Skeletal muscle satellite cell (primary cell): ENCODE results near the gene AGTR1. TPM values are rescaled to one million over a fixed set of nuclear protein-coding genes. Genes with fewer than 3 reads are reported as not detected.
A peak's percentile ranks its signal among the peaks of the same experiment; 100 is the strongest.

ENCODE experiments used
- H3K27me3 ChIP-seq: 2 replicates; pipeline ENCODE4 v1.7.0; 2013; ENCODE audit warnings: low read length; ENCODE audit not compliant: control insufficient read depth, insufficient read depth
- H3K36me3 ChIP-seq: 2 replicates; pipeline ENCODE4 v1.7.0; 2013; ENCODE audit warnings: mild to moderate bottlenecking, control low read depth, low read length; ENCODE audit not compliant: insufficient read depth
- H3K4me1 ChIP-seq: 2 replicates; pipeline ENCODE4 v1.7.0; 2013; ENCODE audit warnings: low read length; ENCODE audit not compliant: control insufficient read depth, insufficient read depth
- H3K4me2 ChIP-seq: 2 replicates; pipeline ENCODE4 v1.7.0; 2013; ENCODE audit warnings: mild to moderate bottlenecking, low read length
- H3K4me3 ChIP-seq: 2 replicates; pipeline ENCODE4 v1.7.0; 2013; ENCODE audit warnings: low read length
- H3K9ac ChIP-seq: 2 replicates; pipeline ENCODE4 v1.7.0; 2013; ENCODE audit warnings: mild to moderate bottlenecking, low read depth, low read length, moderate library complexity
- H3K9me3 ChIP-seq: replicated peaks from 2 replicates; pipeline ENCODE4 v1.7.0; 2013; ENCODE audit warnings: mild to moderate bottlenecking, control low read depth, low read length
- total RNA-seq: library from RNA; depleted of rRNA; stranded (reverse); fragments of >200 nt; gene quantifications from 2 replicates; pipeline ENCODE4 v1.2.3, GENCODE V29; 2012; rRNA removed

AGTR1 gene
- total RNA-seq, result 4.6 and 7.6 TPM in 2 replicates

DNA sequence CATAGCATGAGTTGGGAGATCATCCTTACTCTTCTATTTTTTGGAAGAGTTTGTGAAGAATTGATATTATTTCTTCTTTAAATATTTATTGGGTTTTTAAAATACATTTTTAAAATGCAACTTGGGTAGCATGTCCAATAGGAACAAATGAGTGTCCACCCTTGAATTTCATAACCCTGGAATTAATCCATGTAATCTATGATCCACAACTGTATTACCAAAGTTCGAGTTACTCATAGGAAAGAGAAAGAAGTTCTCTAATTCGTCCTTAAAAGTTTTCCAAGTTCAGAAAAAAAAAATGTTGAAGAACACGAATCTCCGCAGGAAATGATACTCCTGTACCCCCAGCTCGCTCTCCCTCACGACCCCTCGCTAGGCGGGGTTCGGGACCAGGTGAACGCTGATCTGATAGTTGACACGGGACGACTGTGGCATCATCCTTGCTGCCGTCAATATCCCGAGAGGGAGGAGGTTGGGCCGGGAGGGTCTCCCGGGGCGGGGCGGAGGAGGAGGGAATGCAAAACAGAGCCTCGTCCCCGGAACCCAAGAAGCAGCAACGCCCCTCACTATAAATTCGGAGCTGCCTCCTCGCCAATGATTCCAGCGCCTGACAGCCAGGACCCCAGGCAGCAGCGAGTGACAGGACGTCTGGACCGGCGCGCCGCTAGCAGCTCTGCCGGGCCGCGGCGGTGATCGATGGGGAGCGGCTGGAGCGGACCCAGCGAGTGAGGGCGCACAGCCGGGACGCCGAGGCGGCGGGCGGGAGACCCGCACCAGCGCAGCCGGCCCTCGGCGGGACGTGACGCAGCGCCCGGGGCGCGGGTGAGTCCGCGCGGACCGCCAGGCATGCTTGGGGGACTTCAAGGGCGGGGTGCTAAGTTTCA lies at the start of gene AGTR1:
TSS of gene AGTR1 (plus strand) at position 598 of the 884 bp plus-strand sequence. CDS start 43,133 bp downstream, outside the sequence.
- Histone ChIP-seq H3K4me2 (peak within 1 kb of the TSS; percentile 94), H3K27me3 (no peaks in the 10 kb centered on the region), H3K9ac (peak within 1 kb of the TSS; percentile 87), H3K9me3 (no peaks in the 10 kb centered on the region), H3K4me3 (peak within 1 kb of the TSS; percentile 90), H3K4me1 (peaks cover 21% of the 10 kb centered on the region), H3K36me3 (no peaks in the 10 kb centered on the region)

DNA sequence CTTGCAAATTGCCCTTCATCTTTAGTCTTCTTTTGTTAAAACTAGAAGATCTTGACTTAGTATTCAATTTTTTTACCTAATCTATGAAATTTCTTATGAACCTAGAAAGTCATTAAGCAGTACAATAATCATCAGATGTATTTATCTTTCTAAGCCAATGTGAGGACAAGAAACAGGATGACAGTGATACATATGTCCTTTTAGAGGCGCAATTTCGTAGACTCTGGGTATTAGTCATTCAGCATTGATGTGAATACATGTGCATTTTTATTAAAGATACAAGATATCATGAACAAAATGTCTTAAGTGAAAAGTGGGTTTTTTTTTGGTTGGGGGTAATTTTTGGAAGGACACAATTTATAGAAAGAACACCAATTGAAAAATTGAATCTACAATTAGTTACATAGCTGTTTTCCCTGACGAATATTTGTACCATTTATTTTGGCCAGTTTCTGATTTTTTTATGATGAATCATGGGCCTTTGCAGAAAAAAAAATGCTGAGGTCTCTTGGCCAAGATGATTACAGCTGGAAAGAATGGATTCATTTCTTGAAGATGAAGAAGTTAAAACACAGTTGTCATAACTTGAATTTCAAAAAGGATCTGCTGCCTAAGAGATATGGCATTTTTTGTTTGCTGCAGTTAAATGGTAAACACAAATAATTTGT lies 48.9 kb upstream of the AGTR1 start:
- peaks cover 37% of the 10 kb centered on the region for H3K4me1 ChIP-seq
- no peaks in the 10 kb centered on the region for H3K27me3 ChIP-seq
- no peaks in the 10 kb centered on the region for H3K36me3 ChIP-seq
- peak overlapping the region; percentile 55 for H3K9ac ChIP-seq
- H3K9me3 ChIP-seq, result no peaks in the 10 kb centered on the region
- H3K4me3 ChIP-seq, result peak overlapping the region; percentile 13
- peak overlapping the region; percentile 67 for H3K4me2 ChIP-seq

DNA sequence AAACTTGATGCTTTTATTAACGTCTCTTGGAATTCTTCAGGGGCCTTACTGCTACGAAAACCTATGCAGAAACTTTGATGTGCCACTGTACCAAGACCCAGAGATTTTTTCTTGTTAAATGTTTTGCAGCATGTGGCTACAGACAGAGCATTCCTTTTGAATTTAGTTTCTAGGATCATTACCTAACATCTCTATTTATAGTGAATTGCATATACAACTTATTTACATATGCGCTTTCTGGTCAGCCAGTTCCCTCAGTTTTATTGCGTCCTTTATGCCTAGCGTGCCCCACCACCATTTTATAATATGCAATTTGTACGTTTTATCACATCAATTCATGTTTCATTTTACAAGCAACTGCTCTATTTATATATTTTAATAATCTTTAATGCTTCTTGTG lies 46.2 kb upstream of the AGTR1 start:
- H3K36me3 ChIP-seq, result no peaks in the 10 kb centered on the region

DNA sequence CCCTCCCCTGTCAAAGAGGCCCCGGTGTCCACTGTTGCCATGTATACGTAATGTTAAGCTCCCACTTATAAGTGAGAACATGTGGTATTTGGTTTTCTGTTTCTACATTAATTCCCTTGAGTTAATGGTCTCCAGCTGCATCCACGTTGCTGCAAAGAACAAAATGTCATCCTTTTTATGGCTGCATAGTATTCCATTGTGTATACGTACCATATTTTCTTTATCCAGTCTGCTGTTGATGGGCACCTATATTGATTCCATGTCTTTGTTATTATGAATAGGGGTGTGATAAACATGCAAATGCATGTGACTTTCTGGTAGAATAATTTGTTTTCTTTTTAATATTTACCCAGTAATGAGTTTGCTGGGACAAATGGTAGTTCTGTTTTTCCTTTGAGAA lies 43.3 kb upstream of the AGTR1 start:
- Histone ChIP-seq H3K4me3 (no peak overlapping the region), H3K9ac (no peak overlapping the region), H3K36me3 (no peaks in the 10 kb centered on the region), H3K27me3 (no peaks in the 10 kb centered on the region), H3K4me2 (no peak overlapping the region), H3K4me1 (peaks cover 7% of the 10 kb centered on the region), H3K9me3 (no peaks in the 10 kb centered on the region)

More for the DNA sequence above, 46.2 kb upstream of the AGTR1 start:
- Histone ChIP-seq H3K9ac (no peak overlapping the region), H3K9me3 (no peaks in the 10 kb centered on the region), H3K4me1 (peaks cover 27% of the 10 kb centered on the region), H3K4me2 (no peak overlapping the region), H3K27me3 (no peaks in the 10 kb centered on the region), H3K4me3 (no peak overlapping the region)

DNA sequence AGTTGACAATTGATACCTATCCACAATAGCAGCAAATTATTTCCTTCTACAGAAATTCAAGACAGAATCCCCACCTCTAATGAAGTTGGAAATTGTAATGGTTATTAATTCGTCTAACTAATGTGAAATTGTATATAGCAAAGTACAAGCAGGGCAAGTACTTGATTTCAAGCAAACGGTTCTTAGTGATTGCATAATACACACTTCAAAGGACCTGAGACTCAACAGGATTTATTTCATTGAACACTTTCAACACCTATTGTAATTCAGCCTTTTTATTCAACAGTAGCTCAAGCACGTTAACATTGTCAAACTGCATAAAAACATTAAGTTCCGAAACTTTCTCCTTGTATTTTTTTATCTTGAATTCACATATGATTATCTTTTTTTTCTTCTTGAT lies 40.2 kb upstream of the AGTR1 start:
- no peak overlapping the region for H3K9ac ChIP-seq
- H3K36me3 ChIP-seq, result no peaks in the 10 kb centered on the region
- H3K4me2 ChIP-seq, result no peak overlapping the region
- H3K4me3 ChIP-seq, result no peak overlapping the region
- H3K4me1 ChIP-seq, result no peaks in the 10 kb centered on the region
- H3K27me3 ChIP-seq, result no peaks in the 10 kb centered on the region
- H3K9me3 ChIP-seq, result no peaks in the 10 kb centered on the region

DNA sequence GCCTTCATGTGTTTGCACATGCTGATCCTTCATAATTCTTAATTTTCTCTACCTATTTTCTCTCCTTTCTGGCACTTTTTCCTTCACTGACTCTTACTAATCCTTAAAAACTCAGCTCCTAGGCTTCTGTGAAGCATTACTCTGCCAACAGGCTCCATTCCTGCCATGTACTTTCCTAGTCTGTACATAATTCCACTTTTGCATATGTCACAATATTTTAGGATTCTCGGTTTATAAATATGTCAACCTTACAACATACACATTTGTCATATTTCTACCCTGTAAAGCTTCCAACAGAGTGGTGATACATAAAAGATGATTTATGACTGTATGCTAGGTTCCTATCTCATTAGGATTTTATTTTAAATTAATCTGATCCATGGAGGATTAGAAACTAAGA lies 38.2 kb upstream of the AGTR1 start:
- Histone ChIP-seq H3K4me2 (no peak overlapping the region), H3K36me3 (no peaks in the 10 kb centered on the region), H3K9me3 (no peaks in the 10 kb centered on the region), H3K27me3 (no peaks in the 10 kb centered on the region), H3K4me1 (no peaks in the 10 kb centered on the region), H3K4me3 (no peak overlapping the region), H3K9ac (no peak overlapping the region)

DNA sequence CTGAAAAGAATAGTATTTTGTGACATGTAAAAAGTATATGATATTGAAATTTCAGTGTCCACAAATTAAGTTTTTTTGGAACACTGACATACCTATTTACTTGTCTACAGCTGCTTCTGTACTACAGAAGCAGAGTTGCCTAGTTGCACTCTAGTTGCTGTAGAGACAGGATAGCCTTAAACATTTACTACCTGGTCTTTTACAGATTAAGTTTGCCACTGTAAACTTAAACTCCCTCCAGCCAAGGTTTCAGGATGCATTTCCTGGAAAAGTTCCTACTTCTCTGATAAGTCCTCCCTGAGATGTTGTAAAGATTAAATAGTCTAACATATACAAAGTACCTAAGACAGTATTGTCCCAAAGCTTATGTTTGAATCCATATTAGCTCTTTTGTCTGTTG lies 17.4 kb upstream of the AGTR1 start:
- Histone ChIP-seq H3K4me2 (no peak overlapping the region), H3K9ac (no peak overlapping the region), H3K4me3 (no peak overlapping the region), H3K9me3 (no peaks in the 10 kb centered on the region), H3K36me3 (no peaks in the 10 kb centered on the region), H3K27me3 (no peaks in the 10 kb centered on the region), H3K4me1 (no peaks in the 10 kb centered on the region)

DNA sequence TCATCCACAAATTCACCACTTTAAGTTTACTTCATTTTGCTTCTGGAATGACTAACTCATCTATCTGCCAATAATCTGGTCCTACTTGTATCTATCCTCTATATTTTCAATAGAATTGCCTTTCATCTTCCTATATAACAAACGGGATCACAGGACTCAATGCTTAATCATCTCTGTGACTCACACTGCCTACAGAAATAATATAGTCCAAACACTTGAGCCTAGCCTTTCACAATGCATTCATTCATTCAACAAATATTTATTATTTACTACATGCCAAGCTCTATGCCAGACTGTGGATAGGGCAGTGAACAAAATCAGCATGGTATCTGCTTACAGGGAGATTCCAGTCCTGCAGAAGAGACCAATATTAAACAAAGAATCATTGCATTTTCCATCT lies 16.6 kb upstream of the AGTR1 start:
- Histone ChIP-seq H3K9me3 (no peaks in the 10 kb centered on the region), H3K4me3 (no peak overlapping the region), H3K9ac (no peak overlapping the region), H3K4me1 (no peaks in the 10 kb centered on the region), H3K4me2 (no peak overlapping the region), H3K27me3 (no peaks in the 10 kb centered on the region), H3K36me3 (no peaks in the 10 kb centered on the region)

DNA sequence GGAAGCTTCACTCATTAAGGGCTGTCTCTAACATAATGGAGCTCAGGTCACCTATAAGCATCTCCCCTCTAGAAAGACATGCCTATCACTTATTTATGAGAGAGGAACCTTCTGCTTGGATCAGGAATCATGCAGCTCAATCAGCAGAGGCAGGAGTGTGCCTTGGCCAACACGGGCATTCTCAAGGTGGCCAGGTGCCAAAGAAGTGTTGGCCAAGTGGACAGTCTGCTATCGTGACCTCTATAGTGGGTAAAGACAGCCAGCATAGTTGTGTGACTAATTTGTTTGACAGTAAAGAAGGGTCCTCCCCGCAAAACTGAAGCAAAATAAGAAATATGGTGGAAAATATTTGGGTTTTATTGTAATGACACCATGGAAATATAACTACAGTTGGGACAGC lies 14.7 kb upstream of the AGTR1 start:
- Histone ChIP-seq H3K36me3 (no peaks in the 10 kb centered on the region), H3K27me3 (no peaks in the 10 kb centered on the region), H3K4me1 (no peaks in the 10 kb centered on the region), H3K4me2 (no peak overlapping the region), H3K9me3 (no peaks in the 10 kb centered on the region), H3K9ac (no peak overlapping the region), H3K4me3 (no peak overlapping the region)

DNA sequence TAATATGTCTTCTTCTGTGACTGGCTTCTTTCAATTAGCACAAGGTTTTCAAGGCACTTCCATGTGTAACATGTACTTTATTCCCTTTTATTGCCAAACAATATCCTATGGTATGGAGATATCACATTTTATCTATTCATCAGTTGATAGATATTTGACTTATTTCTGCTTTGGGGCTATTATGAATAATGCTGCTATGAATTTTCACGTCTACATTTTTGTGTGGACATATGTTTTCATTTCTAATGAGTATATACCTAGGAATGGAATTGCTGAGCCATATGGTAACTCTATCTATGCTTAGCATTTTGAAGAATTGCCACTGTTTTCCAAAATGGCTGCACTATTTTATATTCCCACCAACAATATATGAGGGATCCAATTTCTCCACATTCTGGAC lies 3.6 kb upstream of the AGTR1 start:
- Histone ChIP-seq H3K4me1 (peaks cover 21% of the 10 kb centered on the region), H3K9ac (no peak overlapping the region), H3K27me3 (no peaks in the 10 kb centered on the region)

DNA sequence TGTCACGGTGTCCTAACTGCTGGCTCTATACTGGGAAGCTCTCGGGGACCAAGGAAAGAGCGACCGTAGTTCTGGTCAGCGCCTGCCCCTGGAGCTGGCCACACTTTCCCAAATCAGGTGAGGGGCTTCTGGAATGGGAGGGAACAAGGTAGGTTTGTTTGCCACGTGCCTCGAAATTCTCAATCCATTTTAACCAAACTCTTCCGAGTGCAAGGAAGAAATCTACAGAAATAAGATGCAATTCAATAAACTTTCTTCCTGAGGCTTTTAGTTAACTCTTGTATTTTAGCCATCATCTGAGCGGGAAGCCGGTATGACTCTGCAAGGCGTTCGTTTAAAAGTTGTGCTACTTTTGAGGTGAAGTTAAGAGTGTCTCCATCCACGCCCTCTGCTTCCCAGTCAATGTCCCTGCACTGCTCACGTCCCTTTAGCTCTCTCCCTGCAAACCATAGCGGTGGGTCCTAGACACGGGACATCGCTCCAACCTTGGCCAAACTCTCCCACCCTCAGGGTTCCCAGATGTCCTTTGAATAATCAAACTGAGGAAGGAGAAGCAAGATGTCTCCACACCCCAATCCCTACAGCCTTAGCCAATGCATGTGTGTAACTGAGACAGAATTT lies 597 bp downstream of the AGTR1 start:
- Histone ChIP-seq H3K36me3 (no peaks in the 10 kb centered on the region), H3K4me1 (peaks cover 21% of the 10 kb centered on the region), H3K9me3 (no peaks in the 10 kb centered on the region), H3K9ac (peak overlapping the region; percentile 87), H3K4me2 (peak overlapping the region; percentile 94), H3K4me3 (peak overlapping the region; percentile 90), H3K27me3 (no peaks in the 10 kb centered on the region)

More for the DNA sequence above, 3.6 kb upstream of the AGTR1 start:
- Histone ChIP-seq H3K4me3 (no peak overlapping the region), H3K36me3 (no peaks in the 10 kb centered on the region), H3K4me2 (no peak overlapping the region), H3K9me3 (no peaks in the 10 kb centered on the region)
